CD4-positive, CD25-positive, alpha-beta regulatory T cell (primary cell): ENCODE measurements around the gene AMELX. TPM values are rescaled to one million over a fixed set of nuclear protein-coding genes. Genes with fewer than 3 reads are reported as not detected.

Experiments used
- ATAC-seq, 2 donors: fragments of 150-1000 bp; cut with Tn5 transposase; one replicate each; pipeline ENCODE4 v1.10.0; 2021; ENCODE audit warnings: low read depth in 2 of 2, moderate number of reproducible peaks in 2 of 2, moderate library complexity in 1 of 2
- DNase-seq, 3 donors: peaks; one replicate each; pipeline versions ENCODE4 v3.0.0 to v3.0.0-alpha.2; 2012 to 2022; ENCODE audit warnings: mixed read lengths in 1 of 3
- H3K27ac ChIP-seq: one replicate; pipeline ENCODE4 v1.7.0; 2013; ENCODE audit warnings: mild to moderate bottlenecking, low read length; ENCODE audit not compliant: insufficient read depth, poor library complexity, severe bottlenecking
- H3K27me3 ChIP-seq: one replicate; pipeline ENCODE4 v1.7.0; 2013; ENCODE audit warnings: low read length; ENCODE audit not compliant: control insufficient read depth, insufficient read depth
- H3K36me3 ChIP-seq: one replicate; pipeline ENCODE4 v1.7.0; 2013; ENCODE audit warnings: mild to moderate bottlenecking, low read length, moderate library complexity; ENCODE audit not compliant: control insufficient read depth, insufficient read depth
- H3K4me1 ChIP-seq: 2 replicates; pipeline ENCODE4 v1.7.0; 2013; ENCODE audit warnings: mild to moderate bottlenecking, low read length; ENCODE audit not compliant: insufficient read depth, control insufficient read depth, poor library complexity, severe bottlenecking
- H3K4me3 ChIP-seq: one replicate; pipeline ENCODE4 v1.7.0; 2013; ENCODE audit warnings: low read depth, mild to moderate bottlenecking, low read length, moderate library complexity
- H3K9me3 ChIP-seq, 2 experiments: 1 replicate in 1 of 2; 2 replicates in 1 of 2; pipeline ENCODE4 v1.7.0; 2013; ENCODE audit warnings: low read length in 2 of 2, mild to moderate bottlenecking in 1 of 2, moderate library complexity in 1 of 2; ENCODE audit not compliant: control insufficient read depth in 2 of 2
- H3K27ac Mint-ChIP-seq, 3 donors: one replicate each; pipeline ENCODE4 v1.8.0; 2020 to 2022; ENCODE audit warnings: mild to moderate bottlenecking in 3 of 3, mixed read lengths in 3 of 3, moderate library complexity in 2 of 3
- H3K27me3 Mint-ChIP-seq: one replicate; pipeline ENCODE4 v1.8.0; 2022; ENCODE audit warnings: mild to moderate bottlenecking, mixed read lengths
- H3K36me3 Mint-ChIP-seq: one replicate; pipeline ENCODE4 v1.8.0; 2020; ENCODE audit warnings: mixed read lengths
- H3K4me1 Mint-ChIP-seq, 4 donors: one replicate each; pipeline ENCODE4 v1.8.0; 2020 to 2022; ENCODE audit warnings: mixed read lengths in 4 of 4, mild to moderate bottlenecking in 1 of 4
- H3K4me3 Mint-ChIP-seq, 4 donors: one replicate each; pipeline ENCODE4 v1.8.0; 2020 to 2022; ENCODE audit warnings: mild to moderate bottlenecking in 4 of 4, mixed read lengths in 4 of 4, moderate library complexity in 3 of 4
- H3K9me3 Mint-ChIP-seq, 7 donors: one replicate each; pipeline ENCODE4 v1.8.0; 2020 to 2022; ENCODE audit warnings: mixed read lengths in 7 of 7, mild to moderate bottlenecking in 3 of 7, moderate library complexity in 2 of 7
- polyA plus RNA-seq, 4 donors: library from polyadenylated mRNA; unstranded; fragments of 300-500 nt; fragmentation: Illumina TruSeq; gene quantifications; one replicate each; pipeline ENCODE4 v1.2.3, GENCODE V29; 2021
- total RNA-seq: library from RNA; stranded (reverse); gene quantifications from one replicate; pipeline ENCODE4 v1.2.3, GENCODE V29; 2022

Gene AMELX
- total and polyA plus RNA-seq, 5 donors from 2014 or later = not detected

DNA sequence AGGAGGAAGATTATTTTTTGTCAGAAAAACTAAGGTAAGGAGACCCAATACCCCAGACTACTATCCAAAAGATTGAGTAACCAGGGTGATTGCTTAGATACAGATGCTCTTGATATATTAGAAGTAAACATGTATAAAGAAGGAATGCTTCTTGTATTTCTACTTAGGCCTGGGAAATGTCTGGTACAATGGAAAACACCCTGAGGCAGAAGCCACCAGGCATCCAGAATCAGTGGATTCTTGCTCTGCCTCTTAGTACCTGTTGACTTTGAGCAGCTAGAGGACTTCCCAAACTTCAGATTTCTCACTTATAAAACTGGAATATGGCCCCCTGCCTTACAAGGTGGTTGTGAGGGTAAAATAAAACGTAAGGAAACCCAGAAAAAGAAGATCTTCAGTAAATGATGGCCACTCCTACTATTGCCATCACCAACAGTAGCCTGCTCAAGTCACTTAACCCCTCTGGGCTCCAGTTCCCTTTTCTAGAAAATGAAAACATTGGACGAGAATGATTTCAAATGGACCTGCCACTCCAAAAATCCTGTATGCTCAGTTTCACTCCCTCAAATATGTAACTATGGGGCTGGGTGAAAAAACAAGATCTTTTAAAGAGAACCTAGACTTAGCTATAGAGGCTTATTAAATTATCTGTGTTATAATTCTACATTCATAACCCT is 56.6 kb downstream of the AMELX start:
- H3K9me3 ChIP-seq = no peaks in the 10 kb centered on the region
- H3K27me3 Mint-ChIP-seq = no peaks in the 10 kb centered on the region
- no peaks in the 10 kb centered on the region for H3K36me3 ChIP-seq
- H3K27ac Mint-ChIP-seq = no peak overlapping the region
- DNase-seq = no peak
- ATAC-seq = no peak
- H3K27me3 ChIP-seq = no peaks in the 10 kb centered on the region
- H3K4me1 ChIP-seq = no peaks in the 10 kb centered on the region
- no peaks in the 10 kb centered on the region for H3K36me3 Mint-ChIP-seq
- H3K4me3 Mint-ChIP-seq = no peak overlapping the region
- H3K9me3 Mint-ChIP-seq = peaks cover 0 to 4% (median 0%) of the 10 kb centered on the region in 7 donors
- peaks cover 0 to 6% (median 3%) of the 10 kb centered on the region in 4 donors for H3K4me1 Mint-ChIP-seq
- no peak overlapping the region for H3K27ac ChIP-seq
- no peak overlapping the region for H3K4me3 ChIP-seq

Other genes with a start within 250 kb of the AMELX start
- 7.8 TPM for gene HCCS, start 182.1 kb upstream of the AMELX start, total RNA-seq
- 10 to 100 TPM; 22.6 to 29.4 (median 25.3) TPM for gene HCCS, start 182.1 kb upstream of the AMELX start, polyA plus RNA-seq